Activated T-helper 17 cell treated with anti-CD3 and anti-CD28 coated beads, Interleukin-2, amount 50 U/mL, for 72 hours (primary cell): ENCODE results near the gene ARHGAP26. TPM values are rescaled to one million over a fixed set of nuclear protein-coding genes. Genes with fewer than 3 reads are reported as not detected.

Source experiments
- ATAC-seq: fragments of 150-1000 bp; cut with Tn5 transposase; replicated peaks from 2 replicates; pipeline ENCODE4 v1.10.0; 2021; ENCODE audit warnings: mild to moderate bottlenecking, moderate library complexity
- H3K27ac Mint-ChIP-seq: one replicate; pipeline ENCODE4 v1.8.0; 2022; ENCODE audit warnings: mixed read lengths
- H3K27me3 Mint-ChIP-seq: one replicate; pipeline ENCODE4 v1.8.0; 2022; ENCODE audit warnings: mixed read lengths
- H3K36me3 Mint-ChIP-seq: one replicate; pipeline ENCODE4 v1.8.0; 2022; ENCODE audit warnings: low read depth, mild to moderate bottlenecking, mixed read lengths
- H3K4me1 Mint-ChIP-seq: one replicate; pipeline ENCODE4 v1.8.0; 2022; ENCODE audit warnings: mixed read lengths
- H3K4me3 Mint-ChIP-seq: one replicate; pipeline ENCODE4 v1.8.0; 2022; ENCODE audit warnings: mild to moderate bottlenecking, mixed read lengths
- H3K9me3 Mint-ChIP-seq: one replicate; pipeline ENCODE4 v1.8.0; 2022; ENCODE audit warnings: mixed read lengths
- total RNA-seq, 2 donors: library from RNA; stranded (reverse); gene quantifications; one replicate each; pipeline ENCODE4 v1.2.3, GENCODE V29; 2022

Gene ARHGAP26
- total RNA-seq, 2 donors from 2014 or later, result 7.8 to 12.0 TPM

- H3K27me3 Mint-ChIP-seq, result no peaks in the 10 kb centered on the region
- peak overlapping the region; percentile 31 for H3K27ac Mint-ChIP-seq
- no peaks in the 10 kb centered on the region for H3K36me3 Mint-ChIP-seq
- H3K4me3 Mint-ChIP-seq, result peak overlapping the region; percentile 52
- peak; percentile 78 for ATAC-seq
- peaks cover 24% of the 10 kb centered on the region for H3K4me1 Mint-ChIP-seq
- H3K9me3 Mint-ChIP-seq, result no peaks in the 10 kb centered on the region
Observed at GRCh38 chr5:143207563-143208364, 437.6 kb downstream of the ARHGAP26 start.

- Mint-ChIP-seq H3K27me3 (no peaks in the 10 kb centered on the region), H3K27ac (no peak overlapping the region), H3K36me3 (no peaks in the 10 kb centered on the region), H3K4me1 (peaks cover 26% of the 10 kb centered on the region), H3K9me3 (no peaks in the 10 kb centered on the region), H3K4me3 (no peak overlapping the region)
- ATAC-seq, result no peak
Observed at GRCh38 chr5:143208365-143208641, 438.1 kb downstream of the ARHGAP26 start.

- H3K36me3 Mint-ChIP-seq, result peaks cover 3% of the 10 kb centered on the region
- no peak for ATAC-seq
- no peaks in the 10 kb centered on the region for H3K27me3 Mint-ChIP-seq
- H3K4me1 Mint-ChIP-seq, result peaks cover 32% of the 10 kb centered on the region
- no peak overlapping the region for H3K27ac Mint-ChIP-seq
- H3K9me3 Mint-ChIP-seq, result no peaks in the 10 kb centered on the region
- no peak overlapping the region for H3K4me3 Mint-ChIP-seq
Observed at GRCh38 chr5:143208781-143209510, 438.8 kb downstream of the ARHGAP26 start.

- Mint-ChIP-seq H3K27ac (no peak overlapping the region), H3K36me3 (peaks cover 6% of the 10 kb centered on the region), H3K27me3 (no peaks in the 10 kb centered on the region), H3K4me1 (peaks cover 38% of the 10 kb centered on the region), H3K9me3 (no peaks in the 10 kb centered on the region), H3K4me3 (no peak overlapping the region)
- no peak for ATAC-seq
Observed at GRCh38 chr5:143209881-143210395, 439.8 kb downstream of the ARHGAP26 start.

GRCh38 chr5:143210576-143210975 is 440.4 kb downstream of the ARHGAP26 start:
- Mint-ChIP-seq H3K4me3 (no peak overlapping the region), H3K27me3 (no peaks in the 10 kb centered on the region), H3K9me3 (no peaks in the 10 kb centered on the region), H3K36me3 (peaks cover 11% of the 10 kb centered on the region), H3K27ac (no peak overlapping the region), H3K4me1 (peaks cover 38% of the 10 kb centered on the region)
- no peak for ATAC-seq

GRCh38 chr5:143212261-143212660 is 442.1 kb downstream of the ARHGAP26 start:
- Mint-ChIP-seq H3K4me1 (peaks cover 35% of the 10 kb centered on the region), H3K4me3 (no peak overlapping the region), H3K27ac (peak overlapping the region; percentile 22), H3K27me3 (no peaks in the 10 kb centered on the region), H3K9me3 (no peaks in the 10 kb centered on the region), H3K36me3 (peaks cover 13% of the 10 kb centered on the region)
- no peak for ATAC-seq

- peak overlapping the region; percentile 85 for H3K27ac Mint-ChIP-seq
- H3K36me3 Mint-ChIP-seq, result peaks cover 13% of the 10 kb centered on the region
- H3K9me3 Mint-ChIP-seq, result no peaks in the 10 kb centered on the region
- H3K4me3 Mint-ChIP-seq, result peak overlapping the region; percentile 61
- no peaks in the 10 kb centered on the region for H3K27me3 Mint-ChIP-seq
- ATAC-seq, result no peak
- H3K4me1 Mint-ChIP-seq, result peaks cover 38% of the 10 kb centered on the region
Observed at GRCh38 chr5:143213231-143213850, 443.2 kb downstream of the ARHGAP26 start.

- H3K27me3 Mint-ChIP-seq, result no peaks in the 10 kb centered on the region
- peaks cover 38% of the 10 kb centered on the region for H3K4me1 Mint-ChIP-seq
- H3K4me3 Mint-ChIP-seq, result peak overlapping the region; percentile 61
- peak overlapping the region; percentile 85 for H3K27ac Mint-ChIP-seq
- ATAC-seq, result peak; percentile 71
- H3K9me3 Mint-ChIP-seq, result no peaks in the 10 kb centered on the region
- H3K36me3 Mint-ChIP-seq, result peaks cover 13% of the 10 kb centered on the region
Observed at GRCh38 chr5:143213851-143214363, 443.7 kb downstream of the ARHGAP26 start.

GRCh38 chr5:143214458-143214857 is 444.3 kb downstream of the ARHGAP26 start:
- H3K36me3 Mint-ChIP-seq, result peaks cover 13% of the 10 kb centered on the region
- peaks cover 3% of the 10 kb centered on the region for H3K9me3 Mint-ChIP-seq
- ATAC-seq, result no peak
- peak overlapping the region; percentile 85 for H3K27ac Mint-ChIP-seq
- peaks cover 34% of the 10 kb centered on the region for H3K4me1 Mint-ChIP-seq
- no peaks in the 10 kb centered on the region for H3K27me3 Mint-ChIP-seq
- H3K4me3 Mint-ChIP-seq, result peak overlapping the region; percentile 61

- Mint-ChIP-seq H3K27ac (no peak overlapping the region), H3K36me3 (peaks cover 13% of the 10 kb centered on the region)
Observed at GRCh38 chr5:143214890-143215289, 444.7 kb downstream of the ARHGAP26 start.

GRCh38 chr5:143215690-143216089 is 445.5 kb downstream of the ARHGAP26 start:
- Mint-ChIP-seq H3K4me3 (no peak overlapping the region), H3K4me1 (peaks cover 36% of the 10 kb centered on the region), H3K27me3 (no peaks in the 10 kb centered on the region), H3K27ac (no peak overlapping the region), H3K36me3 (peaks cover 13% of the 10 kb centered on the region), H3K9me3 (peaks cover 3% of the 10 kb centered on the region)
- no peak for ATAC-seq

More at GRCh38 chr5:143214890-143215289, 444.7 kb downstream of the ARHGAP26 start:
- no peak for ATAC-seq
- Mint-ChIP-seq H3K27me3 (no peaks in the 10 kb centered on the region), H3K4me3 (no peak overlapping the region), H3K9me3 (peaks cover 3% of the 10 kb centered on the region), H3K4me1 (peaks cover 34% of the 10 kb centered on the region)

- no peak for ATAC-seq
- Mint-ChIP-seq H3K4me3 (no peak overlapping the region), H3K4me1 (peaks cover 41% of the 10 kb centered on the region), H3K27ac (peak overlapping the region; percentile 22), H3K27me3 (no peaks in the 10 kb centered on the region), H3K36me3 (peaks cover 13% of the 10 kb centered on the region), H3K9me3 (peaks cover 3% of the 10 kb centered on the region)
Observed at GRCh38 chr5:143216211-143216610, 446.0 kb downstream of the ARHGAP26 start.

- ATAC-seq, result peak; percentile 65
- H3K36me3 Mint-ChIP-seq, result peaks cover 13% of the 10 kb centered on the region
- H3K4me1 Mint-ChIP-seq, result peaks cover 51% of the 10 kb centered on the region
- H3K4me3 Mint-ChIP-seq, result peak overlapping the region; percentile 32
- H3K9me3 Mint-ChIP-seq, result peaks cover 3% of the 10 kb centered on the region
- peak overlapping the region; percentile 49 for H3K27ac Mint-ChIP-seq
- H3K27me3 Mint-ChIP-seq, result no peaks in the 10 kb centered on the region
Observed at GRCh38 chr5:143217065-143217803, 447.1 kb downstream of the ARHGAP26 start.

GRCh38 chr5:143217804-143218160 is 447.6 kb downstream of the ARHGAP26 start:
- Mint-ChIP-seq H3K9me3 (peaks cover 3% of the 10 kb centered on the region), H3K27me3 (no peaks in the 10 kb centered on the region), H3K27ac (peak overlapping the region; percentile 49), H3K4me1 (peaks cover 56% of the 10 kb centered on the region), H3K36me3 (peaks cover 13% of the 10 kb centered on the region), H3K4me3 (peak overlapping the region; percentile 32)
- peak; percentile 55 for ATAC-seq
